Spleen (tissue), 11 donors: ENCODE measurements around the gene ALDH1B1. TPM values are rescaled to one million over a fixed set of nuclear protein-coding genes. Genes with fewer than 3 reads are reported as not detected.

Experiments
- DNase-seq: peaks from one replicate; pipeline ENCODE4 v3.0.0-alpha.2; 2020
- H3K27ac ChIP-seq, 8 donors: fragments of 200-600 bp; sonication (generic) in 7 of 8; 1 replicate in 4 of 8; 2 replicates in 4 of 8; pipeline versions ENCODE4 v1.5.0 to v1.8.0; 2016 to 2021; ENCODE audit warnings: inconsistent platforms in 4 of 8, mild to moderate bottlenecking in 4 of 8, moderate library complexity in 1 of 8
- H3K27me3 ChIP-seq, 7 donors: fragments of 200-600 bp; sonication (generic) in 6 of 7; replicated peaks in 1 of 7; 1 replicate in 4 of 7; 2 replicates in 3 of 7; pipeline versions ENCODE4 v1.5.0 to v1.8.0; 2016 to 2021; ENCODE audit warnings: inconsistent platforms in 3 of 7, mild to moderate bottlenecking in 1 of 7
- H3K36me3 ChIP-seq, 6 donors: fragments of 200-600 bp; sonication (generic) in 5 of 6; 1 replicate in 4 of 6; 2 replicates in 2 of 6; pipeline versions ENCODE4 v1.5.0 to v1.8.0; 2016 to 2021; ENCODE audit warnings: inconsistent platforms in 2 of 6
- H3K4me1 ChIP-seq, 6 donors: fragments of 200-600 bp; sonication (generic) in 5 of 6; 1 replicate in 3 of 6; 2 replicates in 3 of 6; pipeline versions ENCODE4 v1.5.0 to v1.8.0; 2016 to 2021; ENCODE audit warnings: inconsistent platforms in 3 of 6
- H3K4me3 ChIP-seq, 8 donors: fragments of 200-600 bp; sonication (generic) in 7 of 8; 1 replicate in 4 of 8; 2 replicates in 4 of 8; pipeline versions ENCODE4 v1.5.0 to v1.8.0; 2016 to 2021; ENCODE audit warnings: inconsistent platforms in 4 of 8, mild to moderate bottlenecking in 4 of 8, moderate library complexity in 2 of 8
- H3K9me3 ChIP-seq, 8 donors: fragments of 200-600 bp; sonication (generic) in 7 of 8; 1 replicate in 4 of 8; 2 replicates in 4 of 8; pipeline versions ENCODE4 v1.5.0 to v1.8.0; 2016 to 2021; ENCODE audit warnings: inconsistent platforms in 4 of 8
- CTCF ChIP-seq, 11 experiments: fragments of 200-600 bp in 7 of 11; fragments of 450-650 bp in 4 of 11; sonication (generic) in 4 of 11; IDR thresholded peaks in 8 of 11; conservative IDR thresholded peaks in 3 of 11; 1 replicate in 7 of 11; 2 replicates in 4 of 11; pipeline versions ENCODE4 v1.4.0 to v1.8.0; 2016 to 2021; ENCODE audit warnings: antibody characterized with exemption in 11 of 11, inconsistent platforms in 4 of 11, mild to moderate bottlenecking in 1 of 11
- POLR2A ChIP-seq, 3 donors: fragments of 450-650 bp; IDR thresholded peaks; one replicate each; pipeline ENCODE4 v1.5.1; 2017; ENCODE audit warnings: antibody characterized with exemption in 3 of 3, mild to moderate bottlenecking in 1 of 3
- POLR2AphosphoS5 ChIP-seq, 3 donors: sonication (generic); formaldehyde crosslinking; IDR thresholded peaks; one replicate each; pipeline ENCODE4 v1.5.1; 2017; ENCODE audit warnings: antibody characterized with exemption in 3 of 3
- WGBS, 5 donors: extraction: QIAGEN DNeasy Blood & Tissue Kit in 3 of 5; methylation state at CpG; one replicate each; pipeline versions ENCODE4 v1.1.5 to v1.1.7; 2013 to 2018; 5-methylcytosine and 5-hydroxymethylcytosine counted together
- intact Hi-C: fragments of 100-400 bp; cut with DNase I; formaldehyde crosslinking; loops from one replicate; pipeline ENCODE4 v1.15.0; 2023; ENCODE audit warnings: low total_unique reads
- polyA plus RNA-seq, 3 donors: library from polyadenylated mRNA; stranded (reverse); fragments of 200-250 nt; gene quantifications; one replicate each; pipeline ENCODE4 v1.2.1, GENCODE V29; 2013
- total RNA-seq, 7 donors: library from RNA; depleted of rRNA in 3 of 7; stranded (reverse); fragments of >200 nt in 3 of 7; fragmentation: NEBNext Ultra II Directional in 4 of 7; extraction: Animal tissue kit (Norgen Biotek cat#: 25700) in 4 of 7; gene quantifications; one replicate each; pipeline versions ENCODE4 v1.1.0 to v1.2.1, GENCODE V29; 2016 to 2021
- donor health status: healthy with polysubstance abuse.
- donor health status: DM: no; HTN: no; CAD: no; lungs with moderate emphysema.
- donor health status: DM: no; HTN: no; CAD: no.
- donor health status: Bipolar disorder and iron deficiency.
- donor health status: healthy.
- donor health status: DM: no; HTN: no; CAD: no.
- donor health status: DM: yes; HTN: yes; CAD: no.

Gene ALDH1B1
- total and polyA plus RNA-seq, 10 donors: 4.0 to 14.7 (median 8.3) TPM

- Histone ChIP-seq H3K36me3 (no peaks in the 10 kb centered on the region), H3K4me1 (peaks cover 0 to 17% (median 9%) of the 10 kb centered on the region in 6 donors), H3K4me3 (no peak overlapping the region), H3K9me3 (no peaks in the 10 kb centered on the region), H3K27ac (no peak overlapping the region), H3K27me3 (peaks cover 0 to 80% (median 30%) of the 10 kb centered on the region in 7 donors)
- WGBS, 5 donors: 81 to 86% (median 82%) methylated on average over 5 to 9 of the region's 9 CpGs
- no peak for TF ChIP-seq POLR2AphosphoS5 (IDR thresholded peaks at IDR 0.05)
- TF ChIP-seq POLR2A (IDR thresholded peaks at IDR 0.05): no peak
- no peak for TF ChIP-seq CTCF (IDR thresholded peaks at IDR 0.05 in 8 of 11, conservative IDR thresholded peaks at IDR 0.05 in 3 of 11)
- intact Hi-C loops: no loop called here
- no peak for DNase-seq
These were observed 29.2 kb downstream of the ALDH1B1 start for GRCh38 chr9:38421498-38422211.

- Histone ChIP-seq H3K4me3 (no peak overlapping the region), H3K27ac (no peak overlapping the region), H3K9me3 (no peaks in the 10 kb centered on the region), H3K27me3 (peaks cover 0 to 84% (median 30%) of the 10 kb centered on the region in 7 donors), H3K36me3 (no peaks in the 10 kb centered on the region), H3K4me1 (peaks cover 0 to 17% (median 9%) of the 10 kb centered on the region in 6 donors)
- intact Hi-C loops: no loop called here
- WGBS, 5 donors: 77 to 86% (median 79%) methylated on average over 6 to 7 of the region's 7 CpGs
- no peak for DNase-seq
- TF ChIP-seq POLR2A (IDR thresholded peaks at IDR 0.05) (no peak), POLR2AphosphoS5 (IDR thresholded peaks at IDR 0.05) (no peak), CTCF (IDR thresholded peaks at IDR 0.05 in 8 of 11, conservative IDR thresholded peaks at IDR 0.05 in 3 of 11) (no peak)
These were observed 30.2 kb downstream of the ALDH1B1 start for GRCh38 chr9:38422555-38423260.

GRCh38 chr9:38423273-38423972 lies 30.9 kb downstream of the ALDH1B1 start:
- Histone ChIP-seq H3K4me3 (peak overlapping the region in 4 of 8 donors; percentile 23 to 65 (median 35)), H3K27ac (no peak overlapping the region), H3K9me3 (no peaks in the 10 kb centered on the region), H3K36me3 (no peaks in the 10 kb centered on the region), H3K4me1 (peaks cover 0 to 17% (median 9%) of the 10 kb centered on the region in 6 donors), H3K27me3 (peaks cover 0 to 83% (median 30%) of the 10 kb centered on the region in 7 donors)
- DNase-seq: no peak
- WGBS, 5 donors: 41 to 47% (median 42%) methylated on average over 15 of the region's 15 CpGs
- TF ChIP-seq POLR2AphosphoS5 (IDR thresholded peaks at IDR 0.05): no peak
- TF ChIP-seq POLR2A (IDR thresholded peaks at IDR 0.05): no peak
- no peak for TF ChIP-seq CTCF (IDR thresholded peaks at IDR 0.05 in 8 of 11, conservative IDR thresholded peaks at IDR 0.05 in 3 of 11)
- intact Hi-C loops: no loop called here
